Measurements from ENCODE around the gene ZNF629. TPM values are rescaled to one million over a fixed set of nuclear protein-coding genes. Genes with fewer than 3 reads are reported as not detected.

The ZNF629 gene
- total and polyA plus RNA-seq, 10 donors: 1.3 to 13.9 (median 10.3) TPM

DNA sequence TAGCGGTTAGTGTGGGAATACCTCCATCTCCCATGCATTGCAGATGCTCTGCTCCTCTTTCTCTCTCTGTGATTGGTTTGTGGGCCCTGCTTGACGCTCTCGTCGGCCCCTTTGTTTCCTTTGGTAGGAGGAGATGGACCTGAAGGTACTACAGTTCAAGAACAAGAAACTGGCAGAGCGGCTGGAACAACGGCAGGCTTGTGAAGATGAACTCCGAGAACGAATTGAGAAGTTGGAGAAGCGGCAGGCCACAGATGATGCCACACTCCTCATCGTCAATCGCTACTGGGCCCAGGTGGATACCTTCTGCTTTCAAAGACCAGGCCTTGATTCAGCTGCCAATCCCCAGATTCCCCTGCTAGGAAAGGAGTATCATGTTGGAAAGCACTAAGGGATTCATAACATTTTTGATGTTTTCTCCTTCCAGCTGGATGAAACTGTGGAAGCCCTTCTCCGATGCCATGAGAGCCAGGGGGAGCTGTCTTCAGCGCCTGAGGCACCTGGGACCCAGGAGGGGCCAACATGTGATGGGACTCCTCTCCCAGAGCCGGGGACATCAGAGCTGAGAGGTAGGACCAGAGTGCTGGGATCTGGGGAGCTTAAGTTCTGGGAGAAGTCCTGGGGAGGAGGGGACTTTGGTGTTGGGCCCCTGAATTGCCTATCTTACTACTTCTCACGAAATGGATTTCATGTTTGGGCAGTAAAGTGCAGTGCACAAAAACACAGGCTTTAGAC lies 23.8 kb downstream of the ZNF629 start:
- Histone ChIP-seq H3K4me3 (peak overlapping the region; percentile 74 to 99 (median 96)), H3K9me3 (no peaks in the 10 kb centered on the region), H3K27ac (peak overlapping the region in 7 of 8 donors; percentile 85 to 95 (median 93)), H3K4me1 (peaks cover 25 to 81% (median 62%) of the 10 kb centered on the region in 6 donors), H3K36me3 (peaks cover 0 to 61% (median 50%) of the 10 kb centered on the region in 6 donors), H3K27me3 (replicated peaks in 1 of 7) (no peaks in the 10 kb centered on the region)
- intact Hi-C loops (cut with DNase I; ENCODE audit: low total_unique reads): no loop called here
- peak; percentile 47 for DNase-seq
- WGBS, 5 donors: 68 to 81% (median 73%) methylated on average over 13 to 15 of the region's 15 CpGs
- TF ChIP-seq, protein P1, sequence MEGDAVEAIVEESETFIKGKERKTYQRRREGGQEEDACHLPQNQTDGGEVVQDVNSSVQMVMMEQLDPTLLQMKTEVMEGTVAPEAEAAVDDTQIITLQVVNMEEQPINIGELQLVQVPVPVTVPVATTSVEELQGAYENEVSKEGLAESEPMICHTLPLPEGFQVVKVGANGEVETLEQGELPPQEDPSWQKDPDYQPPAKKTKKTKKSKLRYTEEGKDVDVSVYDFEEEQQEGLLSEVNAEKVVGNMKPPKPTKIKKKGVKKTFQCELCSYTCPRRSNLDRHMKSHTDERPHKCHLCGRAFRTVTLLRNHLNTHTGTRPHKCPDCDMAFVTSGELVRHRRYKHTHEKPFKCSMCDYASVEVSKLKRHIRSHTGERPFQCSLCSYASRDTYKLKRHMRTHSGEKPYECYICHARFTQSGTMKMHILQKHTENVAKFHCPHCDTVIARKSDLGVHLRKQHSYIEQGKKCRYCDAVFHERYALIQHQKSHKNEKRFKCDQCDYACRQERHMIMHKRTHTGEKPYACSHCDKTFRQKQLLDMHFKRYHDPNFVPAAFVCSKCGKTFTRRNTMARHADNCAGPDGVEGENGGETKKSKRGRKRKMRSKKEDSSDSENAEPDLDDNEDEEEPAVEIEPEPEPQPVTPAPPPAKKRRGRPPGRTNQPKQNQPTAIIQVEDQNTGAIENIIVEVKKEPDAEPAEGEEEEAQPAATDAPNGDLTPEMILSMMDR (IDR thresholded peaks at IDR 0.05 in 8 of 11, conservative IDR thresholded peaks at IDR 0.05 in 3 of 11): no peak
- TF ChIP-seq POLR2AphosphoS5 (IDR thresholded peaks at IDR 0.05): no peak

DNA sequence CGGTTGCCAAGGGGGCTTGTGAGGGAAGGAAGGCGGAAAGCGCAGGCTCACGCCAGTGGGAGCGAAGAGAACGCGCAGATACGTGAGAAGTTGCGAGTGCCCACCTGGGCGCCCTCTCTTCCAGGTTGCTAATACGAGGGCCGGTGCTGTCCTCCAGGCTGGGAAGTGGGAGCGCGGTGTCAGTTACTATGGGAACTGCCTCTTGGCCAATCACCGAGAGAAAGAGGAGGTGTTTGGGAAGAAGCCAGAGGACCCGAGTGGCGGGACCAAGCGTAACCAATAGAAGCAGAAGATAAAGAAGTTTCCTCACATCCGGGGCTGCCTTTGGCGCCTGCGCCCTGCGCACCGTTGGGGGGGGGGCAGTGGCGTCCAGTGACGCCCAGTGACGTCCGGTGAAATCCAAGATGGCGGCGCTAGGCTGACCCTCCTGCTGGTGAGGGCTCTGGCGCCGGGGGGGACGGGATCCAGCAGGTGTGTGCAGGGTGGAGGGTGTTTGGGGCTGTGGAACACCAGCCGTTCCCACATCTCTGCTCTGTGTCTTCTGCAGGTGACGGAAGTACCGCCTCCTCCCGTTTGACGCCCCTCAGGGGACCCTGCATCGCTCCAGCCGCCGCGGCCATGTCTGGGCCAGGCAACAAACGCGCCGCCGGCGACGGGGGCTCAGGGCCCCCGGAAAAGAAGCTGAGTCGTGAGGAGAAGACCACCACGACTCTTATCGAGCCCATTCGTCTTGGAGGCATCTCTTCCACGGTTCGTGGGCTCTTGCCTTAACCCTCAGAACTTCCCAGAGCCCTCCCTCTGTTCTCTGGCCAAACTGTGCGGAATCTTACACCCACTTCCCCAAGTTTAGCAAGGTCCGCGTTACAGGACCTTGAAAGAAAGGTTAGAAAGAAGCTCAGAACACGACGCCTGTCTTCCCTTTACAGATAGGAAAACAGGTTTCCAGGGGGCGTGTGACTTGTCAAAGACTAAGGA lies 24.8 kb downstream of the ZNF629 start, which contains the start of the genes CFAP119 and RNF40:
TSS of gene CFAP119 (minus strand) at position 135 of the 975 bp plus-strand sequence. CDS start 314 bp downstream, outside the sequence.
TSS of gene RNF40 (plus strand) at position 395 of the 975 bp plus-strand sequence. CDS start at position 619, 224 bp downstream.
- intact Hi-C loops (cut with DNase I; ENCODE audit: low total_unique reads): no loop called here
- Histone ChIP-seq H3K4me3 (peak within 1 kb of the TSS; percentile 74 to 99 (median 96)), H3K9me3 (no peaks in the 10 kb centered on the region), H3K36me3 (peaks cover 0 to 61% (median 42%) of the 10 kb centered on the region in 6 donors), H3K27me3 (replicated peaks in 1 of 7) (no peaks in the 10 kb centered on the region), H3K4me1 (peaks cover 25 to 75% (median 56%) of the 10 kb centered on the region in 6 donors), H3K27ac (peak within 1 kb of the TSS; percentile 83 to 95 (median 92))
- 1 to 2% (median 1%) methylated on average over 28 to 60 of the region's 60 CpGs for WGBS, 5 donors
- peak; percentile 96 for DNase-seq
- TF ChIP-seq, protein P1 (IDR thresholded peaks at IDR 0.05 in 8 of 11, conservative IDR thresholded peaks at IDR 0.05 in 3 of 11): peak in 4 of 11 experiments; percentile 6 to 28 (median 23)
- TF ChIP-seq POLR2A (IDR thresholded peaks at IDR 0.05) (peak in 2 of 3 donors; percentile 33 to 47), POLR2AphosphoS5 (IDR thresholded peaks at IDR 0.05) (peak; percentile 93 to 95 (median 94))

DNA sequence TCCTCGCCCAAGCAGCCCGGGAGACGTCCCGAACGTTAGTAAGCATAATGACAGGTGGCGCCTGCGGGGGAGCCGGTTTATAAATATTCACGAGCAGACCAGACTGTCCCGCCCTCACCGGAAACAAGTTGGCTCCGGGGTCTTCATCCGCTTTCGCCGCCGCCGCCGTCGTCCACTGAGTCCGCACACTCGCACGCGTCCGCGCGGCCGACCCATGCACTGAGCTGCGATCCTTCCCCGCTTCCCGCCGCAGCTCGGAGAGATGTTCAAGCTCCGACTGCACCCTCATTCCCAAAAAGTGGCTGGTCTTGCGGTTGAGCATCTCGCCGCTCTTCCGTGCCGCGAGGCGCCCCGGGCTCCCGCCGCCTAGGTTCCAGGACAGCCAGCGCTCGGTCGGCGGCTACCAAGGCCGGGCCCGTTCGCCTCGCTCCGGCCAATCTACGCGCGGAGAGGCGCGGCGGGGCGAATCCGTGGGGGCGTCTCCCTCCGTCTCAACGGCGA lies 25.5 kb downstream of the ZNF629 start:
- WGBS, 5 donors: 0 to 1% (median 0%) methylated on average over 8 to 64 of the region's 64 CpGs
- Histone ChIP-seq H3K27ac (peak overlapping the region in 7 of 8 donors; percentile 83 to 95 (median 93)), H3K4me3 (peak overlapping the region; percentile 74 to 99 (median 96)), H3K36me3 (peaks cover 0 to 61% (median 41%) of the 10 kb centered on the region in 6 donors), H3K4me1 (peaks cover 25 to 68% (median 52%) of the 10 kb centered on the region in 6 donors), H3K9me3 (no peaks in the 10 kb centered on the region), H3K27me3 (replicated peaks in 1 of 7) (no peaks in the 10 kb centered on the region)
- DNase-seq: peak; percentile 85
- TF ChIP-seq POLR2AphosphoS5 (IDR thresholded peaks at IDR 0.05) (no peak), POLR2A (IDR thresholded peaks at IDR 0.05) (no peak)
- TF ChIP-seq, protein P1 (IDR thresholded peaks at IDR 0.05 in 8 of 11, conservative IDR thresholded peaks at IDR 0.05 in 3 of 11): no peak
- intact Hi-C loops (cut with DNase I; ENCODE audit: low total_unique reads): no loop called here
